ENCODE results near the gene KLHL35.

KLHL35 gene

GRCh38 chr11:75469785-75470405 lies 36.9 kb upstream of the KLHL35 start:
- Histone ChIP-seq H3K4me3 (ENCODE audit: insufficient read depth, low read length, poor library complexity, severe bottlenecking) (no peak overlapping the region), H3K4me2 (ENCODE audit: low read depth, low read length, poor library complexity, severe bottlenecking) (no peak overlapping the region), H3K9ac (ENCODE audit: low read length) (no peak overlapping the region), H2AFZ (ENCODE audit: low read depth, low read length, severe bottlenecking) (no peak overlapping the region), H3K27ac (ENCODE audit: low read depth, low read length) (no peak overlapping the region), H3K36me3 (ENCODE audit: low read length) (no peaks in the 10 kb centered on the region), H3K9me2 (replicated peaks; ENCODE audit: insufficient read depth, low read length) (no peaks in the 10 kb centered on the region), H3F3A (ENCODE audit: insufficient read depth) (no peaks in the 10 kb centered on the region), H4K20me1 (ENCODE audit: low read depth, low read length) (no peaks in the 10 kb centered on the region), H3K79me2 (ENCODE audit: insufficient read depth, low read length) (no peaks in the 10 kb centered on the region), H3K9me3 (ENCODE audit: insufficient read depth, low read length) (no peaks in the 10 kb centered on the region), H3K27me3 (ENCODE audit: low read length) (no peaks in the 10 kb centered on the region)
- TF ChIP-seq EZH2phosphoT487 (conservative IDR thresholded peaks at IDR 0.05; ENCODE audit: low read length) = no peak
- TF ChIP-seq, protein P1, sequence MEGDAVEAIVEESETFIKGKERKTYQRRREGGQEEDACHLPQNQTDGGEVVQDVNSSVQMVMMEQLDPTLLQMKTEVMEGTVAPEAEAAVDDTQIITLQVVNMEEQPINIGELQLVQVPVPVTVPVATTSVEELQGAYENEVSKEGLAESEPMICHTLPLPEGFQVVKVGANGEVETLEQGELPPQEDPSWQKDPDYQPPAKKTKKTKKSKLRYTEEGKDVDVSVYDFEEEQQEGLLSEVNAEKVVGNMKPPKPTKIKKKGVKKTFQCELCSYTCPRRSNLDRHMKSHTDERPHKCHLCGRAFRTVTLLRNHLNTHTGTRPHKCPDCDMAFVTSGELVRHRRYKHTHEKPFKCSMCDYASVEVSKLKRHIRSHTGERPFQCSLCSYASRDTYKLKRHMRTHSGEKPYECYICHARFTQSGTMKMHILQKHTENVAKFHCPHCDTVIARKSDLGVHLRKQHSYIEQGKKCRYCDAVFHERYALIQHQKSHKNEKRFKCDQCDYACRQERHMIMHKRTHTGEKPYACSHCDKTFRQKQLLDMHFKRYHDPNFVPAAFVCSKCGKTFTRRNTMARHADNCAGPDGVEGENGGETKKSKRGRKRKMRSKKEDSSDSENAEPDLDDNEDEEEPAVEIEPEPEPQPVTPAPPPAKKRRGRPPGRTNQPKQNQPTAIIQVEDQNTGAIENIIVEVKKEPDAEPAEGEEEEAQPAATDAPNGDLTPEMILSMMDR (IDR thresholded peaks at IDR 0.05; ENCODE audit: insufficient read depth, low read length, poor library complexity, severe bottlenecking) = no peak

DNA sequence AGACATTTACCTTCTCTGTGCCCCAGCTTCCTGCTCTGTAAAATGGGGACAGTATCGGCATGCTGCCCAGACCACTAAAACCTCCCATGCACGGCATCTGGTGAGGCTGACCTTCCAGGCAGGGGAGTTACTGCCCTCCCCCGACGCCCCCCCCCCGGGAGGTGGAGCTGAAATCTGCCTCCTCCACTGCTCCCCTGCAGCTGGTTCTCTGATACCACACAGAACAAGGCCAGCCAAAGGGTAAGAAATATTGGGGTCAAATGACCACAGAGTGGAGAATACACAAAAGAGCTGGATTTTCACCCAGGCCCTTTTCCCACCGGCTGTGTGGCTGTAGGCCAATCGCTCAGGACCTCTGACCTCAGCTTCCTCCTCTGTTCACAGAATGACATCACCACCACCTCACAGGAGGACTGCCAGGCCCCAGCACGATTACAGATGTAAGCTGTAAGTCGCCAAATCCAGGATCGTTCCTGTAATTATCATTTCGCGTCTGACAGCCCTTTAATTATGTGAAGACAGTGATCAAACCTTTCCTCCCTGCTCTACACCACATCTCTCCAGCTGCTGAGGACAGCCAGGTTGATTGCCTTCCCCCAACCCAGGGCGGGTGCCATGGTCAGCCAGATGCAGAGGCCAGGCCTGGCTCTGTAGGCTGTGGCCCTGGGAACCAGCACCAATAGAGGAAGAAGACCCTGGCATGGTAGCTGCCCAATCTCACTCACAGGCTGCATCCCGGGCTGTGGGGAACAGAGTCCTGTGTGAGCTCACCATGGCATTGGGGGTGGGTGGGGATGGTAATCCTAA lies 35.7 kb upstream of the KLHL35 start:
- H3K27ac ChIP-seq (ENCODE audit: low read depth, low read length) = no peak overlapping the region
- H3K9me3 ChIP-seq (ENCODE audit: insufficient read depth, low read length) = no peaks in the 10 kb centered on the region
- no peak overlapping the region for H3K9ac ChIP-seq (ENCODE audit: low read length)
- H2AFZ ChIP-seq (ENCODE audit: low read depth, low read length, severe bottlenecking) = no peak overlapping the region
- no peaks in the 10 kb centered on the region for H3F3A ChIP-seq (ENCODE audit: insufficient read depth)
- no peaks in the 10 kb centered on the region for H4K20me1 ChIP-seq (ENCODE audit: low read depth, low read length)
- H3K36me3 ChIP-seq (ENCODE audit: low read length) = no peaks in the 10 kb centered on the region
- no peaks in the 10 kb centered on the region for H3K9me2 ChIP-seq (replicated peaks; ENCODE audit: insufficient read depth, low read length)
- H3K27me3 ChIP-seq (ENCODE audit: low read length) = no peaks in the 10 kb centered on the region
- no peak overlapping the region for H3K4me3 ChIP-seq (ENCODE audit: insufficient read depth, low read length, poor library complexity, severe bottlenecking)
- no peak for TF ChIP-seq EZH2phosphoT487 (conservative IDR thresholded peaks at IDR 0.05; ENCODE audit: low read length)
- TF ChIP-seq, protein P1 (IDR thresholded peaks at IDR 0.05; ENCODE audit: insufficient read depth, low read length, poor library complexity, severe bottlenecking) = no peak
- H3K4me2 ChIP-seq (ENCODE audit: low read depth, low read length, poor library complexity, severe bottlenecking) = no peak overlapping the region
- no peaks in the 10 kb centered on the region for H3K79me2 ChIP-seq (ENCODE audit: insufficient read depth, low read length)

DNA sequence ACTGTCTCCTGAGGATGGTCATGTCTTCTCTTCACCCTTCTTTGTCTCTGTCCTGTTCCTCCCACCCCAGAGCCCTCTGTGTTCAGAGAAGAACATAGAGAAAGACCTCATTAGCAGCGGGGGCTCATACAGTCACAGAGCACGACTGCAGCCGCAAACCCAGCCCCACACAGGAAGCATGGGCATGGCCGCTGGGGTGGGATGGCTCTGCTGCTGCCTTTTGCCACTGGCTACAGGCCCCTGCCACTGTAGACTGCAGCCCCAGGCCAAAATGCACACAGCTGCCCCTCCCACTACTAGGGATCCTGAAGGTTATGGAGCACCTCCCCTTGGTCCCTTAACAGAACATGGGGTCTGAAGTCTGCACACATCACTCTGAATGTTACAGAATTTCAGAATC lies 34.9 kb upstream of the KLHL35 start:
- Histone ChIP-seq H3K4me2 (ENCODE audit: low read depth, low read length, poor library complexity, severe bottlenecking) (no peak overlapping the region), H3K9me3 (ENCODE audit: insufficient read depth, low read length) (no peaks in the 10 kb centered on the region), H3K27ac (ENCODE audit: low read depth, low read length) (no peak overlapping the region), H4K20me1 (ENCODE audit: low read depth, low read length) (no peaks in the 10 kb centered on the region), H3K79me2 (ENCODE audit: insufficient read depth, low read length) (no peaks in the 10 kb centered on the region), H2AFZ (ENCODE audit: low read depth, low read length, severe bottlenecking) (no peak overlapping the region), H3K27me3 (ENCODE audit: low read length) (no peaks in the 10 kb centered on the region), H3K36me3 (ENCODE audit: low read length) (no peaks in the 10 kb centered on the region), H3K9ac (ENCODE audit: low read length) (no peak overlapping the region), H3K9me2 (replicated peaks; ENCODE audit: insufficient read depth, low read length) (no peaks in the 10 kb centered on the region), H3K4me3 (ENCODE audit: insufficient read depth, low read length, poor library complexity, severe bottlenecking) (no peak overlapping the region), H3F3A (ENCODE audit: insufficient read depth) (no peaks in the 10 kb centered on the region)
- TF ChIP-seq, protein P1 (IDR thresholded peaks at IDR 0.05; ENCODE audit: insufficient read depth, low read length, poor library complexity, severe bottlenecking) = no peak
- TF ChIP-seq EZH2phosphoT487 (conservative IDR thresholded peaks at IDR 0.05; ENCODE audit: low read length) = no peak

All from SU-DHL-6 (cell line).